K562 (cell line): Measurements from ENCODE around the gene COX6A1. TPM values are rescaled to one million over a fixed set of nuclear protein-coding genes. Genes with fewer than 3 reads are reported as not detected.

Source experiments
- AFF4 ChIP-seq: sonication (generic); formaldehyde crosslinking; IDR thresholded peaks from 2 replicates; pipeline ENCODE4 v1.8.0; 2023; ENCODE audit warnings: mild to moderate bottlenecking, missing genetic modification reagents
- ATF7 ChIP-seq: fragments of 450-650 bp; IDR thresholded peaks from 2 replicates; pipeline ENCODE4 v1.7.1; 2014; ENCODE audit warnings: mild to moderate bottlenecking, moderate library complexity
- BRCA1 ChIP-seq, 2 experiments: fragments of 450-650 bp in 1 of 2; sonication (generic) in 1 of 2; formaldehyde crosslinking in 1 of 2; IDR thresholded peaks; 2 replicates each; pipeline versions ENCODE4 v1.5.0 to v1.6.1; 2017 to 2020; ENCODE audit warnings: mild to moderate bottlenecking in 1 of 2, missing genetic modification reagents in 1 of 2
- CREBBP ChIP-seq: IDR thresholded peaks from one replicate; pipeline ENCODE4 v1.6.1; 2012; ENCODE audit warnings: low read depth, mild to moderate bottlenecking, control low read depth, inconsistent platforms, low read length
- EGR1 ChIP-seq: fragments of 450-650 bp; conservative IDR thresholded peaks from 2 replicates; pipeline ENCODE4 v1.6.1; 2017; ENCODE audit warnings: mild to moderate bottlenecking
- GATAD2B ChIP-seq: fragments of 450-650 bp; IDR thresholded peaks from 2 replicates; pipeline ENCODE4 v1.6.1; 2017; ENCODE audit warnings: mild to moderate bottlenecking, borderline replicate concordance
- POLR2AphosphoS2 ChIP-seq: IDR thresholded peaks from 2 replicates; pipeline ENCODE4 v1.6.1; 2012; ENCODE audit warnings: low read length, improper control_type of control experiment
- RUNX1 ChIP-seq: sonication (generic); IDR thresholded peaks from 2 replicates; pipeline ENCODE4 v1.6.1; 2016; ENCODE audit warnings: antibody characterized with exemption, low read depth
- SIX5 ChIP-seq, 2 experiments: IDR thresholded peaks; 2 replicates each; pipeline ENCODE4 v1.6.1; 2011; ENCODE audit warnings: low read length in 2 of 2, borderline replicate concordance in 1 of 2, low read depth in 1 of 2, mild to moderate bottlenecking in 1 of 2, moderate library complexity in 1 of 2; ENCODE audit not compliant: insufficient read depth in 1 of 2
- SREBF2 ChIP-seq: sonication (generic); formaldehyde crosslinking; IDR thresholded peaks from 2 replicates; pipeline ENCODE4 v1.4.0; 2020; ENCODE audit warnings: mild to moderate bottlenecking, missing genetic modification reagents
- SRSF3 ChIP-seq: fragments of 200-400 bp; formaldehyde crosslinking; IDR thresholded peaks from 2 replicates; pipeline ENCODE4 v1.6.1; 2016; ENCODE audit warnings: mild to moderate bottlenecking, low read length, moderate library complexity; ENCODE audit not compliant: insufficient read depth
- TEAD4 ChIP-seq, 2 experiments: sonication (generic) in 1 of 2; formaldehyde crosslinking in 1 of 2; IDR thresholded peaks; 2 replicates each; pipeline versions ENCODE4 v1.6.1 to v1.8.0; 2012 to 2022; ENCODE audit warnings: borderline replicate concordance in 1 of 2, inconsistent platforms in 1 of 2, low read length in 1 of 2, mild to moderate bottlenecking in 1 of 2, missing genetic modification reagents in 1 of 2
- TGIF2 ChIP-seq: sonication (generic); formaldehyde crosslinking; IDR thresholded peaks from 2 replicates; pipeline ENCODE4 v1.8.1; 2022; ENCODE audit warnings: mild to moderate bottlenecking, missing genetic modification reagents, moderate library complexity
- ZNF354B ChIP-seq: fragments of 250-450 bp; sonication (Bioruptor Pico); IDR thresholded peaks from 2 replicates; pipeline ENCODE4 v1.4.0; 2020
- ZNF717 ChIP-seq: fragments of 250-450 bp; sonication (Bioruptor Pico); IDR thresholded peaks from 2 replicates; pipeline ENCODE4 v1.5.0; 2021
- polyA plus RNA-seq, 8 experiments: library from polyadenylated mRNA; depleted of rRNA in 4 of 8; stranded (reverse) in 5 of 8; unstranded in 3 of 8; fragments of >200 nt; fragmentation: Nextera tagmentation in 2 of 8; fragmentation: Illumina TruSeq in 1 of 8; extraction: Ambion mirVana in 2 of 8; extraction: Trizol in 1 of 8; gene quantifications; 2 replicates each; pipeline versions ENCODE4 v1.2.1 to v1.2.3, GENCODE V29; 2011 to 2014; ENCODE audit warnings: inconsistent platforms in 1 of 8, missing spikeins in 1 of 8
- total RNA-seq, 7 experiments: library from RNA; depleted of rRNA in 6 of 7; stranded (reverse); fragments of >200 nt in 6 of 7; fragmentation: Illumina TruSeq in 2 of 7; extraction: Trizol in 2 of 7; gene quantifications; 2 replicates each; pipeline versions ENCODE4 v1.2.1 to v1.2.3, GENCODE V29; 2011 to 2021; ENCODE audit warnings: low replicate concordance in 1 of 7
- TF ChIP-seq, protein P1 (sequence below): fragments of 250-450 bp; sonication (Bioruptor Pico); IDR thresholded peaks from 2 replicates; pipeline ENCODE4 v1.8.0; 2021; ENCODE audit warnings: moderate library complexity, mild to moderate bottlenecking, inconsistent platforms
- TF ChIP-seq, protein P2 (sequence below): fragments of 250-450 bp; sonication (Bioruptor Pico); IDR thresholded peaks from 2 replicates; pipeline ENCODE4 v1.4.0; 2020; ENCODE audit warnings: mild to moderate bottlenecking, moderate library complexity

The COX6A1 gene
- total and polyA plus RNA-seq, 9 of the 15 experiments (the other 6 are each of a cell fraction or from before 2014, with no cell fraction given), result 414 to 4,142 (median 931) TPM

GRCh38 chr12:120469450-120470149 is 31.7 kb downstream of the COX6A1 start, which contains the start of gene SRSF9 (continued):
- TF ChIP-seq SRSF3, result no peak
- TF ChIP-seq, protein P1, sequence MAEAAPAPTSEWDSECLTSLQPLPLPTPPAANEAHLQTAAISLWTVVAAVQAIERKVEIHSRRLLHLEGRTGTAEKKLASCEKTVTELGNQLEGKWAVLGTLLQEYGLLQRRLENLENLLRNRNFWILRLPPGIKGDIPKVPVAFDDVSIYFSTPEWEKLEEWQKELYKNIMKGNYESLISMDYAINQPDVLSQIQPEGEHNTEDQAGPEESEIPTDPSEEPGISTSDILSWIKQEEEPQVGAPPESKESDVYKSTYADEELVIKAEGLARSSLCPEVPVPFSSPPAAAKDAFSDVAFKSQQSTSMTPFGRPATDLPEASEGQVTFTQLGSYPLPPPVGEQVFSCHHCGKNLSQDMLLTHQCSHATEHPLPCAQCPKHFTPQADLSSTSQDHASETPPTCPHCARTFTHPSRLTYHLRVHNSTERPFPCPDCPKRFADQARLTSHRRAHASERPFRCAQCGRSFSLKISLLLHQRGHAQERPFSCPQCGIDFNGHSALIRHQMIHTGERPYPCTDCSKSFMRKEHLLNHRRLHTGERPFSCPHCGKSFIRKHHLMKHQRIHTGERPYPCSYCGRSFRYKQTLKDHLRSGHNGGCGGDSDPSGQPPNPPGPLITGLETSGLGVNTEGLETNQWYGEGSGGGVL (CRISPR knock-in tag), result no peak
- no peak for TF ChIP-seq ZNF717 (CRISPR knock-in tag)
- TF ChIP-seq, protein P2, sequence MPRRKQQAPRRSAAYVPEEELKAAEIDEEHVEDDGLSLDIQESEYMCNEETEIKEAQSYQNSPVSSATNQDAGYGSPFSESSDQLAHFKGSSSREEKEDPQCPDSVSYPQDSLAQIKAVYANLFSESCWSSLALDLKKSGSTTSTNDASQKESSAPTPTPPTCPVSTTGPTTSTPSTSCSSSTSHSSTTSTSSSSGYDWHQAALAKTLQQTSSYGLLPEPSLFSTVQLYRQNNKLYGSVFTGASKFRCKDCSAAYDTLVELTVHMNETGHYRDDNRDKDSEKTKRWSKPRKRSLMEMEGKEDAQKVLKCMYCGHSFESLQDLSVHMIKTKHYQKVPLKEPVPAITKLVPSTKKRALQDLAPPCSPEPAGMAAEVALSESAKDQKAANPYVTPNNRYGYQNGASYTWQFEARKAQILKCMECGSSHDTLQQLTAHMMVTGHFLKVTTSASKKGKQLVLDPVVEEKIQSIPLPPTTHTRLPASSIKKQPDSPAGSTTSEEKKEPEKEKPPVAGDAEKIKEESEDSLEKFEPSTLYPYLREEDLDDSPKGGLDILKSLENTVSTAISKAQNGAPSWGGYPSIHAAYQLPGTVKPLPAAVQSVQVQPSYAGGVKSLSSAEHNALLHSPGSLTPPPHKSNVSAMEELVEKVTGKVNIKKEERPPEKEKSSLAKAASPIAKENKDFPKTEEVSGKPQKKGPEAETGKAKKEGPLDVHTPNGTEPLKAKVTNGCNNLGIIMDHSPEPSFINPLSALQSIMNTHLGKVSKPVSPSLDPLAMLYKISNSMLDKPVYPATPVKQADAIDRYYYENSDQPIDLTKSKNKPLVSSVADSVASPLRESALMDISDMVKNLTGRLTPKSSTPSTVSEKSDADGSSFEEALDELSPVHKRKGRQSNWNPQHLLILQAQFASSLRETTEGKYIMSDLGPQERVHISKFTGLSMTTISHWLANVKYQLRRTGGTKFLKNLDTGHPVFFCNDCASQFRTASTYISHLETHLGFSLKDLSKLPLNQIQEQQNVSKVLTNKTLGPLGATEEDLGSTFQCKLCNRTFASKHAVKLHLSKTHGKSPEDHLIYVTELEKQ (CRISPR knock-in tag), result no peak
- TF ChIP-seq SREBF2, result no peak
- peak; percentile 77 for TF ChIP-seq ATF7
- TF ChIP-seq AFF4 (CRISPR knock-in tag), result 0 out of 2 replicates have a peak, but pooled peaks have one; percentile 31
- no peak for TF ChIP-seq CREBBP
- no peak for TF ChIP-seq TEAD4 (IDR thresholded peaks at IDR 0.05; ENCODE audit: low read length)
- TF ChIP-seq TEAD4 (CRISPR knock-in tag; IDR thresholded peaks at IDR 0.05; ENCODE audit: borderline replicate concordance), result no peak
- TF ChIP-seq GATAD2B, result peak; percentile 81
- TF ChIP-seq RUNX1, result no peak
- no peak for TF ChIP-seq EGR1
- TF ChIP-seq POLR2AphosphoS2, result peak; percentile 47; the same call in 1 of the 2 replicates
- TF ChIP-seq ZNF354B, result no peak
- TF ChIP-seq SIX5 (IDR thresholded peaks at IDR 0.05; ENCODE audit: borderline replicate concordance in 1 of 2, insufficient read depth in 1 of 2, low read depth in 1 of 2, low read length in 2 of 2), result no peak; a peak in 1 of 4 replicates
- TF ChIP-seq TGIF2, result no peak
- TF ChIP-seq BRCA1 (IDR thresholded peaks at IDR 0.05), result no peak
- TF ChIP-seq BRCA1 (CRISPR knock-in tag; IDR thresholded peaks at IDR 0.05), result no peak
